Epidermal melanocyte (primary cell): ENCODE data around the gene IGFALS.

Source experiments
- DNase-seq: peaks from one replicate; pipeline ENCODE4 v3.0.0; 2011; ENCODE audit warnings: low spot score; ENCODE audit not compliant: insufficient read length

IGFALS gene

DNA sequence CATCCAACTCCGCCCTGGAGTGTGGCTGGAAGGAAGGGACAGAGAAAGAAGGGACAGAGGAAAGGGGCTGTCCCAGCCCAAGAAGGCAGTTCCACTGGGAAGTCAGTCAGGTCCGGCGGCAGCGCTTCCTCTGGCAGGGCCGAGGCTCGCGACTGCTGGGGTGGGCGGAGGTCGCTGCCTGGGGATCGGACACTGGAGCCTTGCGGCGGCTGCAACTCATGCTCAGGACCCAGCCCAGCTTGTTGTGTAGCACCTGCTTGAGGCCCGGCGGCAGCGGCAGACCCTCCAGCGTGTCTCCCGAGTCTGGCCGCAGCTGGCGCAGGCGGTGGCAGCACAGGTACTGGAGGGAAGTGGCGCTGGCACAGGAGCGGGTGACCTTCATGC, 16.5 kb downstream of the IGFALS start:
- DNase-seq: no peak

DNA sequence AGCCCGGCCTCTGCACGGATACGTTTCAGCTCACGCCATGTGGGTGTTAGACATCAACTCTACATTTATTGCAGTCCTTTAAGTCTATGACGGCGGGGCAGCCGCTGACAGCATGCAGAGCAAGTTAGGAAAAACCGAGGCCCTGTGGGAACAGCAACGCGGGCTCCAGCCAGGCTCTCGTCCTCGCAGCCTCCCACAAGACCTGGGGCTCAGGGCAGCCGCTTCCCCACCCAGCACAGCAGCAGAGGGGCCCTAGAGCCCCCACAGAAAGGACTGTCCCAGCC, 16.9 kb downstream of the IGFALS start:
- no peak for DNase-seq

DNA sequence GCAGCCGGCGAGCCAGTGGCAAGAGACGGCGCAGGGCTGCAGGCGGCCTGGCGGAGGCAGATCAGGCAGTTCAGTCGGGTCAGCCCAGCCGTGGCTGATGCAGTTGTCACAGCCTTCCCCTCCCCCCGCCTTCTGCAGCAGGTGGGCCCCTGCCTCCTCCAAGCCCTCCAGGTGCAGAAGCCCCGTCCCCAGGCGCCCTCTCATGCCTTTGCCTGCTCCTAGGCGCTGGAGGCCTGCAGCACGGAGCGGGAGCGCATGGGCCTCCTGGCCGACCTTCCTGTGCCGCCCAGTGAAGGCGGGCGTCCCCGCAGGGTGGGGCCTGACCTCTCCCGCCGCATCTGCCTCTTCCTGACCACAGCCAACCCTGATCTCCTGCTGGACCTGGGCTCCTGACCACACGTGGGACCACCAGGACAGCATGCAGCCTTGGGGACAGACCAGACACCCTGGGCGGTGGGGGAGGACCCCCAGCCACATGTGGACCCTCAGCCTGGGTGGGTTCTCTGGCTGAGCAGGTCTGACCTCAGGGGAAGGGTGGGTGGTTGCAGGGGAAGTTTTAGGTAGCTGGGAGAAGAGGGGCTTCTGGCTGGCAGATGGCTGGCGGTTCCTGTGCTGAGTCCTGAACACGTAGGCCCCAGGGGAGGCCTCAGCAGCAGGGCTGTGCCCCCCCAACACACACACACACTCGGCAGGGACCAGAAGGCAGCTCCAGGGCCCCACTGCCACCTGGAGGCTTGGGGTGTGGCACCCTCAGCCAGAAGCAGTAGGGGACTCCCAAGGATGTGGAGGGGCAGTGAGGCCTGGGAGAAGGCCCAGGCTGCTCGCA, 17.4 kb downstream of the IGFALS start:
- DNase-seq: no peak

DNA sequence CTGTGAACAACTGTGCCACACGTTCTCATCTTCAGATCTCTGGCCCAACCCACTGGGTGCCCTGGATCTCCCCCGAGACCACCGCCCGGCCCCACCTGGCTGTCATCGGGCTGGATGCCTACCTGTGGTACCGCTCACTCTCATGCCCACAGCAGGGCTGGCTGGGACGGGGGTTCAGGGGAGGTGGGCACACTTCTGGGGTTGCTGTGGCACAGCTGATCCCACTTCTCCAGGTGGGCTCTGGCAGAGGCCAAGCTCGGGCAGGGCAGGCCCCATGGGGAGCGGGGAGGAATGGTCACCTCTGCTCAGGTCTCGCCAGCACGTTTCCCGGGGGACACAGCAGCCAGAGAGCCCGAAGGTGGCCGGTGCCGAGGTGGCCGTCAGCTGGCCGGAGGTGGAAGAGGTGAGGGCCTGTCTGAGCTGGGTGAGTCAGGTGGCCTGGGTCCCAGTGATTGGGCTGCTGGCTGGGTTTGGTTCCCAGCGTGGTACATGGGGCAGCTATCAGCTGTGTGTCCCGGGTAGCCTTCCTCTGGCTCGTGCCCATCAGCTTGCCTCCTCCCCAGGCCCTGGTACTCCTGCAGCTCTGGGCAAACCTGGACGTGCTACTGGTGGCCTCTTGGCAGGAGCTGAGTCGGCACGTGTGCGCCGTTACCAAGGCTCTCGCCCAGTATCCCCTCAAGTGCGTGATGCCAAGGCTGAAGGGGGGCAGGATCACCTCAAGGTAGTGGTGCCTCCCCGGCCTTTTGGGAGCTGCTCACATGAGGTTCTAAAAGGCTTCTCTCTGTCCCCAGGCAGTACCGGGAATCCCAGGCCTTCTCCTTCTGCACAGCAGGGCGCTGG, 18.3 kb downstream of the IGFALS start:
- DNase-seq: no peak

DNA sequence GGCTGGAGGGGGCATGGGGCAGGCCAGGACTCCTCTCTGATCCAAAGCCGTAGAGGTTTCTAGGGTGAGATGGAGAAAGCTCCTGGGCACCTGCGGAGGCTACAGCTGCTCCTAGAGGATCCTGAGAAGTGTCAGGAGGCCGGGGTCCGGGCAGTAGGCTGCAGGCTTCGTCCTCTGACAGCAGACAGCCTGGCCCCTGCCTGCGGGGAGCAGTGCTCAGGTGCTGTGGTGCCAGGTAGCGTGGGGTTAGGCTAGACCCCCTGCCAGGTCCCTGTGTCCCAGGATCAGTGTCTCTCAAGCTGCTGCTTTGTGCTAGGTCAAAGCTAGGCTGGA, 19.1 kb downstream of the IGFALS start:
- no peak for DNase-seq

DNA sequence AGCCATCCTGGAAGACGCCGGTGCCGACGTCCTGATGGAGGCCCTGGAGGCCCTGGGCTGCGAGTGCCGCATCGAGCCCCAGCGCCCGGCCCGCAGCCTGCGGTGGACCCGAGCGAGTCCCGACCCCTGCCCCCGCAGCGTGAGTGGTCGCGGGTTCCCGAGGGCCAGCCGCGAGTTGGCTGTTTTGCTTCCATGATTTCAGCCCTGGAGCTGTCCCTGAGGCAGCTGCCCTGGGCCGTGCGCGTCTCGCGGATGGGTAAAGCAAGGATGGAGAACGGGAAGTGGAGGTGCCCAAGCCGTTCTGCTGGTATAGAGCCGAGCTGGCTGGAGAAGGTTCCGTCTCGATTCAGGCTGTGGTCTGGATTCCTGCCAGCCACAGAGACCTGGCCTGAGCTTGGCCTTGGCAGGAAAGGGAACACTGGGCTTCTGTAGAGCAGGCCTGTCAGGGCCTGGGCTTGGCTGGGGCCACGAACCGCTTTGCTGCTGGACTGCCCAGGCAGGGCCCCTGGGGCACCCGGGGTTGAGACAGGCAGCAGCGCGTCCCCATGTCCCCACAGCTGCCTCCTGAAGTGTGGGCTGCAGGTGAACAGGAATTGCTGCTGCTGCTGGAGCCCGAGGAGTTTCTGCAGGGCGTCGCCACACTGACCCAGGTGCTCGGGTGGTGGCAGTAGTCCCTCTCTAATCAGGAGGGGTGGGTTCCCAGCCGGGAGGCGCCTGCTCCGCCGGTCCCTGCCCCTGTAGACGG, 19.6 kb downstream of the IGFALS start:
- no peak for DNase-seq

DNA sequence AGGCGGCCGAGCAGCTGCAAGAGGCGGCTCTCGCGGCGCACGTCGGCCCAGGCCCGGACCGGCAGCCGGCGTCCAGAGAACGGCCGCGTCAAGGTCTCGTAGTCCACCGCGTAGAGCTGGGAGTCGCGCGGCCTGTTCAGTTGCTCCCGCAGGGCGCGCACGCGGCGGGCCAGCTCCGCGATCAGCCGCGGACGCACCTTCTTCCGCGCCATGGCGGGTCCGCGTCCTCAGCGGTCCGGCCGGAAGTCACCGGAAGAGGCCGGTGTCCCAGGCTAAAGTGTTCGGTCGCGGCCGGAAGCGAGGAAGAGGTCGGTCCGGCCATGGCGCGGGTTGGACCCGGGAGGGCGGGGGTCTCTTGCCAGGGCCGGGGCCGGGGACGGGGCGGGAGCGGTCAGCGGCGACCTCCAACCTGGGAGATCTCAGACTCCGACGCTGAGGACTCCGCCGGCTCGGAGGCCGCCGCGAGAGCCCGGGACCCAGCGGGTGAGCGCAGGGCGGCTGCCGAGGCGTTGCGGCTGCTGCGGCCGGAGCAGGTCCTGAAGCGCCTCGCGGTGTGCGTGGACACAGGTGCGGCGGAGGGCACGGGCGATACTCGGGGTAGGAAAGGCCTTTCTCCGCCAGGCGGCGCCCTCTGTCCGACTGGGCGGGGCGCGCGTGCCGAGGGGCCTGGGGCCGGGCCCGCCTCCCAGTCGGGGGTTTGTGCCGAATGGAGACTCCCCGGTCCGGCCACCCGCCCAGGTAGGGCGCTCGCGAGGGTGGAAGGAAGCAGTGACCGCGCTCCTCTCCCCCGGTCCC, 20.4 kb downstream of the IGFALS start, which contains the start of gene MRPS34:
TSS of gene MRPS34 (minus strand) at position 227 of the 795 bp plus-strand sequence. CDS start at position 212, 15 bp downstream.
- peak; percentile 82 for DNase-seq

DNA sequence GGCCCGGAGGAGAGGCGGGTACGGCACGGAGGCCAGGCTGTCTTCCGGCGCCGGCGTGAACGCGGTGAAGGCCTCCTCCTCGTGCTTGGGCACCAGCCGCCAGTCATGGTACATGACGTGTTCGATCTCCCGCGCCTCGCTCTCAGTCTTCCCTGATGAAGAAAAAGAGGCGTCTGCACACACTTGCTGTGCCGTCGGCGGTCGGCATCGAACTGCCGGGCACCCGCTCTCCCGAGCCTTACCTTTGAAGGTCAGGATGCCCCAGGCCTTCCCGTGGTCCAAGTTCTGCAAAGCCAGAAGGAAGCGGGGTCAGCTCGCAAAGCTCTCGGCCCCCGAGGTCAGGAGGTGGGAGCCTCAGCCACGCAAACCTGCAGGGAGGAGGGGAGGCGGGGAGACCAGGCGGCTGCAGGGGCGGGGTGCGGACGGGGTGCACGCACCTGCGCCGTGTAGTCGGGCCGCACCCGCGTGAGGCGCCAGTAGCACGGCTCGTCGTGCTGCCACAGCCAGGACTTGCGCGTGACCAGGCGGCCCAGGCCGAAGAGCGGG, 21.1 kb downstream of the IGFALS start, which contains the start of gene EME2:
TSS of gene EME2 (plus strand) at position 449 of the 546 bp plus-strand sequence. CDS start 418 bp downstream, outside the sequence.
- DNase-seq: no peak

DNA sequence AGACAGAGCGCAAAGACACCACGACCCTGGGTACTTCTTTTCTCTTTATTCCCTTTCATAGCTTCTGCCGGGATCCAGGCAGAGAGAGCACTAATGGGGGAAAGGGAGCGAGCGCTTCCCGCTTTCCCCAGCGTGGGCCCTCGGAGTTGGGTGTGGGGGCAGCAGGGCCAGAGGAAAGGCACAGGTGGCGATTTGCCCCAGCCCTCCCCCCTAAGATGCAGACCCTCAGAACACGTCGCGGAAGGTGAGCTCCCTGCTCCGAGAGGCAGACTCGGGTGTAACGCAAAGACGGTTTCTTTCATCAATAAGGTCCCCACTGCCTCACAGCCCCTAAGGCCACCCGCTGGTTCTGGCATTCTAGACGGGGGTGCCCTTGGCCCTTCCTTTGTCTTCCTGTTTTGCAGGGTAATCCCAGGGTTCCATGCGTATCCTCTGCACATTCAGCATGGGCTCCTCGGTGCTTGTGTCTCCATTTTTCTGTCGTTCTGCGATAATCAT, 21.6 kb downstream of the IGFALS start:
- no peak for DNase-seq

DNA sequence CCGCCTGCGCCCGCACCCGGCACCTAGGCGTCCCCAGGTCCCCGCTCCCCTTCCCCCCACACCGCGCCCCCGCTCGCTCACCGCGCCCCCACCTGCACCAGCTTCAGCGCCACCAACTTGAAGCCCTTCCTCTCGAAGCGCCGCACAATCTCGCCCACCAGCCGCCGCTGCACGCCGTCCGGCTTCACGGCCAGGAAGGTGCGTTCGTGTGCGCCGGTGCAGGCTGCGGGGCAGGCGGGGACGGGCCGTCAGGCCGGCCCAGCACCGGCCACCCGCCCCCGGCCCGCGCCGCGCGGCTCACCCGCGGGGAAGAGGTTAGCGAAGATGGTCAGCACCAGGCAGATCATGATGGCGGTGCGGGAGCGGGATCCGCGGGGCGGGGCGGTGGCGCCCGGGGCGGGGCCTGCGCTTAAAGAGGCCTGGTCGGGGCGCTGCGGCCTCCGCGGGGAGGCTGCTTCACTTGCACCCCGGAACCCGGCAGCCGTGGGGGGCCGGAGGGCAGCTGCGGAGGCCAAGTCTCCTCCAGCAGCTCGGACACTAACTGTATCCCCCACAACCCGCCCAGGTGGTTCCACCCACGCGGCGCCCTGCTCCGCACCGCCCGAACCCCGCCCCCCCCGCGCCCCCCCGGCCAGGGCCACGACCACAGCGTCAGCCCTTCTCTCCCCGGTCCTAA, 22.2 kb downstream of the IGFALS start, which contains the start of gene NME3:
TSS of gene NME3 (minus strand) at position 356 of the 676 bp plus-strand sequence. CDS start at position 347, 9 bp downstream.
- DNase-seq: peak; percentile 94

DNA sequence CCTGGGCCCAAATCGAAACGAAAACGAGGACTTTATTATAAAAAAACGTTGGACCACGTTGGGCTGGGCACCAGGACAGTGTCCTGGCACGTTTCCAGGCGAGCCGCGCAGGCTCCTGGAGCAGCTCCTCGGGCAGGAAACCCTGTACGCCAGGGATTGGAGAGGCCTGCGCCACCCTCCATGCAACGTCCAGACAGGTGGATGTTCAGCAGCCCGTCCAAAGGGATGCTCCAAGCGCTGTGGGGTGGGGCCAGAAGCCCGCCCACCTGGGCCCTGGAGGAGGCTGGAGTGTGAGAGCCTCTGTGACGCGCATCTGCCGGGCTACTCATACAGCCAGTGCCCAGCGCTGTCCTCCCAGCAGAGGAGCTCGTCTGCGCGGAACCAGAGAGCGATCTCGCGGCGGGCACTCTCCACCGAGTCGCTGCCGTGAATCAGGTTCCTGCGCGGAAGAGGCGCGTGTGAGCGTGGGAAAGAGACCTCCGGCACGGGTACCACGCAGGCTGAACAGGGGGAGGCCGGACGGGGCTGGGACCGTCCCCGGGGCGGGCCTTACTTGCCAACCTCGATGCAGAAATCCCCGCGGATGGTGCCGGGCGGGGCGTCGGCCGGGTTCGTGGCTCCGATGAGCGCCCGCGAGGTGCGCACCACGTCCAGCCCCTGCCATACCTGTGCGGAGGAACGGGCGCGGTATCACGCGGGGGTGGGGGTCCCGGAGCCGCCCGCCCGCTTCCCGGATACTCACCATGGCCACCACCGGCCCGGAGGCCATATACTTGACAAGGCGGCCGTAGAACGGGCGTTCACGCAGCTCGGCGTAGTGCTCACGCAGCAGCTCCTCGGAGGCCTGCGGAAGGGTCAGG, 22.9 kb downstream of the IGFALS start:
- DNase-seq: no peak

DNA sequence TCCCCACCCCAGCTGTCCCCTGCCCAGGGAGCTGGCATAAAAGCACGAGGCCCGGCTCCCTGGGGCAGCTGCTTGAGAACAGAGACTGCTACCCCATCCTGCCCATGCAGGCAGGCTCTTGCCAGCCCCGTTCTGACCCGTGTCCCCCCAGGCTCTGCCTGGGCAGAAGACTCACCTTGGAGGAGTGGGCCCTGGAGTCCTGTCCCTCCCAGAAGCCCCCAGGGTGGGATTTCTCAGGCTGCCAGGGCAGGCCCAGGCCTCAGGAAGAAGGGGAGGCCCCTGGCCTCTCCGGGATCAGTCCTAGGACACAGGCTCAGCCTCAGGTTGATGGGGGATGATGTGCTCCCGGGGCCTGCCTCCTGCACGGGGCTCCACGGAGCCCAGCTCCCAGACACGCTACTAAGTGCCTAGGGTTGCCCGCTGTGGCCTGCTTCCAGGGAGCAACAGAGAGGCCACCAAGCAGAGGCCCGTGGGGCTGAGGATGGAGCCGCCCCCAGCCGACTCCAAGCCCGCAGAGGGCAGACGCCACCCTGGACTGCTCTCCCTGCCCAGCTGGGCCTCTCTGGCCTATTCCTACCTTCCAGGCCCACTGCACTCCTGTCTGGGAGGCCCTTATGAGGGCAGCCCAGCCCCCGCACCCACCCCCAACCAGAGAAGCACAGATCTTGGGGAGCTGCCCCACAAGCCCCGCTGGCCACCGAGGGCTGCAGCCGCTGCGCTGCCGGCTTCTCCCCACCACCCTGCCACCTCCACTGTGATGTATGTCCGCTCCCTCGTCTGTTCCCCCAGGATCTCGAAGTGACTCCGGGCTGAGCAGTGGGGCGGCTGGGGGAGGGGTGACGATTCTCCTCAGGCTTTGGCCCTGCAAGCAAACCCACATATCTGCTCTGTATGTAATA, 23.9 kb downstream of the IGFALS start:
- DNase-seq: no peak

DNA sequence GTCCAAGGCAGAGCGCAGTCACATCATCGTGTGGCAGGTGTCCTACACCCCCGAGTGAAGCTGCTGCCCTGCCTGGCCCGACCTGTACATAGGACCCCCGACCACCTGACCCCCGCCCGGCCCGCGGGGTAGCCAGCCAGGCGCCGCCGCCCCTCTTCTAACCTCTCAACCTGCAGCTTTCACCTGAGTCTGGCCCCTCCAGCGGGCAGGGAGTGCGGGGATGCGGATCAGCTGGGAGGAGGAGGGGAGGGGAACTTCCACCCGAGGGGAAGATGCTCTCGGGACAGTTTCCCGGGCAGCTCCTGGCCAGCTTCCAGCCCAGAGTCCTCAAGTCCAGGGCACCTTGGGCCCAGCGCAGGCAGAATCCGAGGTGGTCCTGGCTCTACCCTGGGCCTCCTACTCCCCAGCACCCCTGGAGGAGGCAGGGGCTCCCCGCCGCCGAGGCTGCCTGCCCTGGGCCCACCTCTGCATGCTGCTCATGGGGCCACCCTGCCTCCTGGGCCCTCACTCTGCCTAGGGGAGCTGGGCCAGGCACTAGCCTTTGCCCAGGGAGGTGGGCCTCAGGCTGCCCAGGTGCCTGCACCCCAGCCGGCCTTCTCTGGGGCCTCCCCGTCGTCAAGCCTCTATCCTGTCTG, 24.6 kb downstream of the IGFALS start:
- no peak for DNase-seq

DNA sequence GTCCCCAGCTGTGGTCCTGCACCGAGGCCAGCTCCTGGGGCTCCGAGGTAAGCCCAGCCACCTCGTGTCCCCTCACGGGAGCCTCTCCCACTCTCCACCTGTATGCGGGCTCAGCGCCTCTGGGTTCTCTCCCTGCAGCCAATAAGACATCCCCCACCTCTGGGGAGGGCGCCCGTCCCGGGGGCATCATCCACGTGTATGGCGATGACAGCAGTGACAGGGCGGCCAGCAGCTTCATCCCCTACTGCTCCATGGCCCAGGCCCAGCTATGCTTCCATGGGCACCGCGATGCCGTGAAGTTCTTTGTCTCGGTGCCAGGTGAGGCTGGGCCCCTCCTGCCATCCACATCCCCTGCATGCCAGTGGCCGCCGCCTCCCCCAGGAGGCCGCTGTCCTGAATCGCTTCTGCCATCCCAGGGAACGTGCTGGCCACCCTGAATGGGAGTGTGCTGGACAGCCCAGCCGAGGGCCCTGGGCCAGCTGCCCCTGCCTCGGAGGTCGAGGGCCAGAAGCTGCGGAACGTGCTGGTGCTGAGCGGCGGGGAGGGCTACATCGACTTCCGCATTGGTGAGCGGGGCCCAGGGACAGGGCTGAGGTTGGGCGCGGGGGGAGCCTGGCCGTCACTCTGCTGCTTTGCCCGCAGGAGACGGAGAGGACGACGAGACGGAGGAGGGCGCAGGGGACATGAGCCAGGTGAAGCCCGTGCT, 25.3 kb downstream of the IGFALS start:
- no peak for DNase-seq

DNA sequence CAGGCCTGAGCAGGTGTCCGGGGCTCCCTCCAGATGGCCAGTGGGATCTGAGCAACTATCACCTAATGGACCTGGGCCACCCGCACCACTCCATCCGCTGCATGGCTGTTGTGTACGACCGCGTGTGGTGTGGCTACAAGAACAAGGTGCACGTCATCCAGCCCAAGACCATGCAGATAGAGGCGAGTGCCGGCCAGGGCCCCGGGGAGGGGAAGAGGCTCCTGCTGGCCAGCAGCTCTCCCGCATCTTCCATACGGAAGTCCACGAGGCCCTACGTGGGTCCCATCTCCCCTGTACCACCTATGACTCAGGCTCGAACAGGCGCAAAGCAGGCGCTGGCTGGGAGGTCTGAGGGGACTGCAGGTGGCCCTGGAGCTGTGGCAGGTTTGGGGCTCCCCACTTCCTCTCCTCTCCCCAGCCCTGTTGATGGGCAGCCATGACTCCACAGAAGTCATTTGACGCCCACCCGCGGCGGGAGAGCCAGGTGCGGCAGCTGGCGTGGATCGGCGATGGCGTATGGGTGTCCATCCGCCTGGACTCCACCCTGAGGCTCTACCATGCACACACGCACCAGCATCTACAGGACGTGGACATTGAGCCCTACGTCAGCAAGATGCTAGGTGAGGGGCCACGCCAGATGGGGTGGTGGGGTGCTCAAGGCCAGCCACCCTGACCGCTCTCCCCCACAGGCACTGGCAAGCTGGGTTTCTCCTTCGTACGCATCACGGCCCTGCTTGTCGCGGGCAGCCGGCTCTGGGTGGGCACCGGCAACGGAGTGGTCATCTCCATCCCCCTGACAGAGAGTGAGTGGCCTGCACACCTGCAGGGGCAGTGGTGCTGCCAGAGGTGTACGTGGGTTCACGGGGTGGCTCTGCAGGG, 26.1 kb downstream of the IGFALS start:
- DNase-seq: no peak

DNA sequence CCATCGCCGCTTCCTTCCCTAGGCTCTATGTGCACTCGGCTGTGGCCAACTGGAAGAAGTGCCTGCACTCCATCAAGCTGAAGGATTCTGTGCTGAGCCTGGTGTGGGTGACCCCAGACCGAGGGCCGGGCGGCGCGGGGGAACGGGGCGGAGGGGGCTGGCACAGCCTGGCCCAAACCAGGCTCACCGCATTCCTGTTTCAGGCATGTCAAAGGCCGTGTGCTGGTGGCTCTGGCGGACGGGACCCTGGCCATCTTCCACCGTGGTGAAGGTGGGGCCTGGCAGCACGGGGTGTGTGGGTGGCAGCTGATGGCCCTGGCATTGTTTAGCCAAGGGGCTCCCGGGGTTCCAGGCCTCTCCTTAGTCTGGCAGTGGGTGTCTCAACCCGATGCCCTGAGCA, 26.8 kb downstream of the IGFALS start:
- DNase-seq: no peak
